Heart left ventricle (tissue), 16 donors: ENCODE measurements around the gene RPS6KA5. TPM values are rescaled to one million over a fixed set of nuclear protein-coding genes. Genes with fewer than 3 reads are reported as not detected.

Experiments used
- ATAC-seq, 4 donors: fragments of 200-7000 bp; cut with Tn5 transposase; one replicate each; pipeline ENCODE4 v1.9.1; 2020 to 2022; ENCODE audit warnings: moderate library complexity in 4 of 4, mild to moderate bottlenecking in 3 of 4, moderate number of reproducible peaks in 1 of 4
- DNase-seq, 5 donors: peaks; one replicate each; pipeline ENCODE4 v3.0.0-alpha.2; 2020
- H3K27ac ChIP-seq, 12 donors: fragments of 200-600 bp; sonication (generic) in 4 of 12; one replicate each; pipeline versions ENCODE4 v1.5.0 to v1.8.0; 2016 to 2022; ENCODE audit warnings: mild to moderate bottlenecking in 2 of 12
- H3K27me3 ChIP-seq, 9 donors: fragments of 200-600 bp; sonication (generic) in 2 of 9; one replicate each; pipeline versions ENCODE4 v1.5.1 to v1.8.0; 2016 to 2022; ENCODE audit warnings: mild to moderate bottlenecking in 3 of 9
- H3K36me3 ChIP-seq, 9 donors: fragments of 200-600 bp; sonication (generic) in 2 of 9; one replicate each; pipeline versions ENCODE4 v1.5.0 to v1.8.0; 2018 to 2022; ENCODE audit warnings: mild to moderate bottlenecking in 2 of 9
- H3K4me1 ChIP-seq, 12 donors: fragments of 200-600 bp; sonication (generic) in 4 of 12; one replicate each; pipeline versions ENCODE4 v1.5.0 to v1.8.0; 2016 to 2022; ENCODE audit warnings: mild to moderate bottlenecking in 3 of 12
- H3K4me3 ChIP-seq, 12 donors: fragments of 200-600 bp; sonication (generic) in 4 of 12; one replicate each; pipeline versions ENCODE4 v1.5.0 to v1.8.0; 2017 to 2022; ENCODE audit warnings: mild to moderate bottlenecking in 9 of 12, moderate library complexity in 4 of 12
- H3K9me3 ChIP-seq, 12 donors: fragments of 200-600 bp; sonication (generic) in 4 of 12; one replicate each; pipeline versions ENCODE4 v1.5.0 to v1.8.0; 2016 to 2022; ENCODE audit warnings: mild to moderate bottlenecking in 1 of 12
- CTCF ChIP-seq, 12 donors: fragments of 200-600 bp; sonication (generic) in 4 of 12; IDR thresholded peaks; one replicate each; pipeline versions ENCODE4 v1.5.0 to v1.8.0; 2018 to 2022; ENCODE audit warnings: antibody characterized with exemption in 12 of 12, mild to moderate bottlenecking in 5 of 12
- POLR2A ChIP-seq, 2 donors: fragments of 450-650 bp; IDR thresholded peaks; one replicate each; pipeline ENCODE4 v1.6.1; 2017; ENCODE audit warnings: antibody characterized with exemption in 2 of 2, mild to moderate bottlenecking in 2 of 2, moderate library complexity in 2 of 2
- WGBS, 4 donors: extraction: QIAGEN DNeasy Blood & Tissue Kit in 2 of 4; methylation state at CpG; one replicate each; pipeline versions ENCODE4 v1.1.5 to v1.1.7; 2013 to 2018; 5-methylcytosine and 5-hydroxymethylcytosine counted together
- intact Hi-C, 10 donors: fragments of 100-400 bp; cut with DNase I; formaldehyde crosslinking; loops; one replicate each; pipeline versions ENCODE4 v1.11.1 to v1.14.2; 2022
- polyA plus RNA-seq, 2 donors: library from polyadenylated mRNA; stranded (reverse); fragments of 200-250 nt; gene quantifications; one replicate each; pipeline ENCODE4 v1.2.3, GENCODE V29; 2013
- total RNA-seq, 9 donors: library from RNA; depleted of rRNA in 2 of 9; stranded (reverse); fragments of >200 nt in 2 of 9; fragmentation: NEBNext Ultra II Directional in 3 of 9; extraction: Animal tissue kit (Norgen Biotek cat#: 25700) in 3 of 9; gene quantifications; one replicate each; pipeline versions ENCODE4 v1.1.0 to v1.2.4, GENCODE V29; 2016 to 2023
- donor health status: ischemic (EF 13 %, LVEDD 7.1; RV severe dilation, severe dysfunction).
- donor health status: healthy with polysubstance abuse.
- donor health status: DM: no; HTN: yes; CAD: no.
- donor health status: DM: no; HTN: no; CAD: no.
- donor health status: ischemic (EF 25% LVEDD 6.9; RV normal size, moderate dysfunction).
- donor health status: ischemic (EF 25% LVEDD 5.7; RV mildly dilated, moderate dysfunction).
- donor health status: healthy.
- donor health status: DM: yes; HTN: yes; CAD: no.
- donor health status: ischemic (EF 35%, LVEDD 5.7; RV mildly dilated, moderate dysfunction).
- donor health status: nonischemic (EF 11% LVEDD 7.7; RV severe dilation, severe dysfunction).
- donor health status: DM: yes; HTN: yes; CAD: no.
- donor health status: PGD.
- donor health status: ischemic (EF 29% LVEDD 5.4; RV normal size, mild dysfunction).
- donor health status: nonischemic (EF 23%, LVEDD 6.1; RV moderate dilation, normal function).

RPS6KA5 gene
- total and polyA plus RNA-seq, 11 donors = 0.72 to 13.3 (median 8.5) TPM

DNA sequence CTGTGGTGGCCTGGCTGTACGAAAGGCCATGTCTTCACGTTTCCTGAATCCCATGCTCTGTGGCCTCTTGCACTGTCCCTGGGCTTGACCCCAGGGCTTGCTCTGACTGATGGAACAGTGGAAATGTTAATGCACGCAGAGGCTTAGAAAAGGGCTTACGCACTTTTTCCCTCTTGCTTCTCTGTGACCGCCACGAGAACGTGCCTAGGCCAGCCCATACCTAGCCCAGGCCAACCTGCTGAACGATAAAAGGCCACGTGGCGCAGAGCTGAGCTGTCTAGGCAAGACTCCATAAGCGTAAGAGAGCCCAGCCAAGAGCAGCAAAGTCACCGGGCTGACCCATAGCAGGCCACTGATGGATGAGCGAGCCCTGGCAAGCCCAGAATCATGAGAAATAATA, 262.5 kb downstream of the RPS6KA5 start:
- 91 to 94% (median 93%) methylated on average over 13 of the region's 13 CpGs for WGBS, 4 donors
- DNase-seq (peak in 1 of 5 donors; percentile 36), ATAC-seq (peak in 2 of 4 donors; percentile 20 to 26)
- H3K36me3 ChIP-seq = no peaks in the 10 kb centered on the region
- no peak for TF ChIP-seq CTCF (IDR thresholded peaks at IDR 0.05)
- TF ChIP-seq POLR2A (IDR thresholded peaks at IDR 0.05) = no peak
- no peak overlapping the region for H3K4me3 ChIP-seq
- no peaks in the 10 kb centered on the region for H3K27me3 ChIP-seq
- H3K4me1 ChIP-seq = peaks cover 0 to 40% (median 5%) of the 10 kb centered on the region in 12 donors
- intact Hi-C loops = no loop called here
- no peaks in the 10 kb centered on the region for H3K9me3 ChIP-seq
- H3K27ac ChIP-seq = no peak overlapping the region

Other genes starting within 250 kb of the RPS6KA5 start
- gene TTC7B, start 244.2 kb downstream of the RPS6KA5 start, total RNA-seq = 10 to 100 TPM; 54.5 to 76.1 (median 67.9) TPM
- gene TTC7B, start 244.2 kb downstream of the RPS6KA5 start, polyA plus RNA-seq = 10 to 100 TPM; 20.3 to 38.6 TPM
- 100 to 1,000 TPM; 120 to 234 (median 184) TPM for gene DGLUCY, start 53.4 kb upstream of the RPS6KA5 start, total RNA-seq
- gene DGLUCY, start 53.4 kb upstream of the RPS6KA5 start, polyA plus RNA-seq = 100 to 1,000 TPM in 1 of 2 donors, 10 to 100 TPM in 1; 53.7 to 128 TPM
- 1 to 10 TPM in 2 of 9 donors, under 1 TPM in 6, not detected in 1; 0.31 to 2.6 (median 0.59) TPM for gene GPR68, start 184.1 kb upstream of the RPS6KA5 start, total RNA-seq
- gene GPR68, start 184.1 kb upstream of the RPS6KA5 start, polyA plus RNA-seq = 1 to 10 TPM in 1 of 2 donors, under 1 TPM in 1; 0.08 to 1.6 TPM